HEK293T (cell line): ENCODE data around the gene PLA1A.
"Not testable (repeated sequence)": the region's sequence is repeated elsewhere in the genome, so short reads cannot be mapped to it uniquely, and the experiment has no call there.

Experiments used
- CTCF ChIA-PET: fragments of 350-600 bp; formaldehyde crosslinking; extraction: SDS; loops from one replicate; lab custom pipeline; 2021; ENCODE audit warnings: antibody characterized with exemption, inconsistent platforms; lab: Yijun Ruan, JAX
- POLR2A ChIA-PET: fragments of 350-600 bp; formaldehyde crosslinking; extraction: SDS; loops from one replicate; lab custom pipeline; 2020; ENCODE audit warnings: antibody characterized with exemption, inconsistent platforms; lab: Yijun Ruan, JAX
- DNase-seq: peaks from one replicate; pipeline ENCODE4 v3.0.0; 2012; ENCODE audit warnings: mixed read lengths; ENCODE audit errors: extremely low spot score
- ARNT ChIP-seq: fragments of 450-650 bp; IDR thresholded peaks from 2 replicates; pipeline ENCODE4 v1.6.1; 2017; ENCODE audit warnings: mild to moderate bottlenecking
- BHLHE40 ChIP-seq: fragments of 450-650 bp; IDR thresholded peaks from 2 replicates; pipeline ENCODE4 v1.6.1; 2016; ENCODE audit warnings: mild to moderate bottlenecking, moderate library complexity, borderline replicate concordance
- CTBP1 ChIP-seq: fragments of 450-650 bp; IDR thresholded peaks from 2 replicates; pipeline ENCODE4 v1.6.1; 2016; ENCODE audit warnings: borderline replicate concordance
- ELF4 ChIP-seq: fragments of 450-650 bp; IDR thresholded peaks from 2 replicates; pipeline ENCODE4 v1.6.1; 2017; ENCODE audit warnings: antibody characterized with exemption
- FOXA1 ChIP-seq: fragments of 450-650 bp; IDR thresholded peaks from 2 replicates; pipeline ENCODE4 v1.6.1; 2016; ENCODE audit warnings: mild to moderate bottlenecking
- FOXK2 ChIP-seq: fragments of 450-650 bp; IDR thresholded peaks from 2 replicates; pipeline ENCODE4 v1.6.1; 2016; ENCODE audit warnings: mild to moderate bottlenecking
- FOXM1 ChIP-seq: fragments of 450-650 bp; IDR thresholded peaks from 2 replicates; pipeline ENCODE4 v1.6.1; 2017; ENCODE audit warnings: mild to moderate bottlenecking, borderline replicate concordance
- HDGF ChIP-seq: fragments of 450-650 bp; IDR thresholded peaks from 2 replicates; pipeline ENCODE4 v1.6.1; 2017; ENCODE audit warnings: antibody characterized with exemption, borderline replicate concordance
- L3MBTL2 ChIP-seq: fragments of 450-650 bp; conservative IDR thresholded peaks from 2 replicates; pipeline ENCODE4 v1.6.1; 2016; ENCODE audit warnings: mild to moderate bottlenecking
- LEF1 ChIP-seq: fragments of 450-650 bp; IDR thresholded peaks from 2 replicates; pipeline ENCODE4 v1.6.1; 2017; ENCODE audit warnings: mild to moderate bottlenecking, borderline replicate concordance
- NFRKB ChIP-seq: fragments of 450-650 bp; IDR thresholded peaks from 2 replicates; pipeline ENCODE4 v1.6.1; 2016; ENCODE audit warnings: mild to moderate bottlenecking, moderate library complexity
- SP1 ChIP-seq: fragments of 450-650 bp; IDR thresholded peaks from 2 replicates; pipeline ENCODE4 v1.6.1; 2017
- SUZ12 ChIP-seq: fragments of 450-650 bp; IDR thresholded peaks from 2 replicates; pipeline ENCODE4 v1.6.1; 2016; ENCODE audit warnings: mild to moderate bottlenecking
- TARDBP ChIP-seq: fragments of 450-650 bp; IDR thresholded peaks from 2 replicates; pipeline ENCODE4 v1.6.1; 2016
- ZNF384 ChIP-seq: fragments of 450-650 bp; IDR thresholded peaks from 2 replicates; pipeline ENCODE4 v1.6.1; 2016
- TF ChIP-seq, protein P1 (sequence below): fragments of 450-650 bp; IDR thresholded peaks from 2 replicates; pipeline ENCODE4 v1.6.1; 2016

Gene PLA1A, protein sequence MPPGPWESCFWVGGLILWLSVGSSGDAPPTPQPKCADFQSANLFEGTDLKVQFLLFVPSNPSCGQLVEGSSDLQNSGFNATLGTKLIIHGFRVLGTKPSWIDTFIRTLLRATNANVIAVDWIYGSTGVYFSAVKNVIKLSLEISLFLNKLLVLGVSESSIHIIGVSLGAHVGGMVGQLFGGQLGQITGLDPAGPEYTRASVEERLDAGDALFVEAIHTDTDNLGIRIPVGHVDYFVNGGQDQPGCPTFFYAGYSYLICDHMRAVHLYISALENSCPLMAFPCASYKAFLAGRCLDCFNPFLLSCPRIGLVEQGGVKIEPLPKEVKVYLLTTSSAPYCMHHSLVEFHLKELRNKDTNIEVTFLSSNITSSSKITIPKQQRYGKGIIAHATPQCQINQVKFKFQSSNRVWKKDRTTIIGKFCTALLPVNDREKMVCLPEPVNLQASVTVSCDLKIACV

DNA sequence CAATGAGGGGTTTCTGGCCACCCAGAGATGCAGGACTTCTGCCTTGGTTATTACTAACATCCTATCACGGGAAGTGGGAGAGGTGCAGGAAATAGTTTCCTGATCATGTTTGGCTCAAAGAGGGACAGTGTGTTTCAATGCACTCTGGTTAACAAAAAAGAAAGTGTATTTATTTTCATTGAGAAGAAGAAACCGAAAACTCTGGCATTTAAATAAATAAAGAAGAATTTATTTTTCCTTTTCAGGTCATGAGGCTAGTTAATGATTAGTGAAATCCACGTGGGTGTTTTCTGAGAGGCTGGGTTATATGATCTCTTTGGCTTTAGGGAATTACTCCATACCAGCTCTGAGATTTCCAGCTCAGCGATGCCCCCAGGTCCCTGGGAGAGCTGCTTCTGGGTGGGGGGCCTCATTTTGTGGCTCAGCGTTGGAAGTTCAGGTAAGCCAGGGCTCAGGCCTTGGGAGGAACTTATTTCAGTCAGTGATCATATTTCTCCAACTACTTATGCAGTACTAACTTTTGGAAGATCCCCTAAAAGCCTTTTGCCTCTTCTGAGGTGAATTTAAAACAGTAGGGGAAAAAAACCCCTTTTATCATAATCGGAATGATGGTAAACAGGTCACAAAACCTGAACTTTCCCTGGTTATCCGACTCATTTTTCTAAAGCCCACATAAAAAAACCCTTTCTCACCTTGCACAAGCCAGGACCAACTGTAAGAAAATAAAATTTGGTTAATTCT lies at the start of gene PLA1A:
Gene PLA1A (plus strand): TSS at position 338 of the 741 bp plus-strand sequence. CDS start 29 bp downstream, at position 367.
- CTCF ChIA-PET = no interaction called here
- POLR2A ChIA-PET = no interaction called here
- TF ChIP-seq HDGF = no peak
- no peak for TF ChIP-seq ZNF384
- TF ChIP-seq, protein P1, sequence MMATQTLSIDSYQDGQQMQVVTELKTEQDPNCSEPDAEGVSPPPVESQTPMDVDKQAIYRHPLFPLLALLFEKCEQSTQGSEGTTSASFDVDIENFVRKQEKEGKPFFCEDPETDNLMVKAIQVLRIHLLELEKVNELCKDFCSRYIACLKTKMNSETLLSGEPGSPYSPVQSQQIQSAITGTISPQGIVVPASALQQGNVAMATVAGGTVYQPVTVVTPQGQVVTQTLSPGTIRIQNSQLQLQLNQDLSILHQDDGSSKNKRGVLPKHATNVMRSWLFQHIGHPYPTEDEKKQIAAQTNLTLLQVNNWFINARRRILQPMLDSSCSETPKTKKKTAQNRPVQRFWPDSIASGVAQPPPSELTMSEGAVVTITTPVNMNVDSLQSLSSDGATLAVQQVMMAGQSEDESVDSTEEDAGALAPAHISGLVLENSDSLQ = no peak
- TF ChIP-seq BHLHE40 = no peak
- no peak for TF ChIP-seq SP1
- TF ChIP-seq L3MBTL2 = no peak
- TF ChIP-seq CTBP1 = no peak
- no peak for TF ChIP-seq FOXK2
- no peak for TF ChIP-seq FOXM1
- TF ChIP-seq FOXA1 = no peak
- no peak for TF ChIP-seq SUZ12
- no peak for TF ChIP-seq LEF1
- no peak for TF ChIP-seq NFRKB
- TF ChIP-seq ELF4 = no peak
- TF ChIP-seq ARNT = no peak
- TF ChIP-seq TARDBP = no peak
- DNase-seq = no peak

DNA sequence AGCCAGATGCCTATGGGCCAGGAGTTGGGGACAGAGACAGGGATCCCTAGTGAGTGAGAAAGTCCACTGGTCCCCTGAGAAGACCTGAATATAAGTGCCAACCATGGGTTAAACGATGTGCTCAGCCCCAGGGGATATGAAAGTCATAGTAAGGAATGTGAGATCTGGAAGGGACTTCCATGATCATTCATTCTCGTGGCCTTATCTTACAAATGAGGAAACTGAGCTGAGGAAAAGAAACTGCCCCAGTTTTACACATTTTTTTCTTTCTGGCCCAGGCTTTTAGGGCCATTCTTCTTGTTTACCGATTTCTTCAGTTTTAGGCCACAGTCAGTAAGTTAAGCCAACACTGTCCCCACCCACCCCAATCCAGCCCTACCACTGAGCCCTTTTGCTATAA lies 49.3 kb upstream of the PLA1A start:
- CTCF ChIA-PET = no interaction called here
- TF ChIP-seq ARNT (no peak), FOXA1 (no peak), ELF4 (no peak), CTBP1 (no peak), ZNF384 (no peak), FOXK2 (no peak), LEF1 (no peak), FOXM1 (no peak), BHLHE40 (no peak), SUZ12 (no peak), HDGF (no peak), TARDBP (no peak), NFRKB (no peak), L3MBTL2 (no peak)
- TF ChIP-seq, protein P1 = no peak
- DNase-seq = no peak
- POLR2A ChIA-PET = no interaction called here

DNA sequence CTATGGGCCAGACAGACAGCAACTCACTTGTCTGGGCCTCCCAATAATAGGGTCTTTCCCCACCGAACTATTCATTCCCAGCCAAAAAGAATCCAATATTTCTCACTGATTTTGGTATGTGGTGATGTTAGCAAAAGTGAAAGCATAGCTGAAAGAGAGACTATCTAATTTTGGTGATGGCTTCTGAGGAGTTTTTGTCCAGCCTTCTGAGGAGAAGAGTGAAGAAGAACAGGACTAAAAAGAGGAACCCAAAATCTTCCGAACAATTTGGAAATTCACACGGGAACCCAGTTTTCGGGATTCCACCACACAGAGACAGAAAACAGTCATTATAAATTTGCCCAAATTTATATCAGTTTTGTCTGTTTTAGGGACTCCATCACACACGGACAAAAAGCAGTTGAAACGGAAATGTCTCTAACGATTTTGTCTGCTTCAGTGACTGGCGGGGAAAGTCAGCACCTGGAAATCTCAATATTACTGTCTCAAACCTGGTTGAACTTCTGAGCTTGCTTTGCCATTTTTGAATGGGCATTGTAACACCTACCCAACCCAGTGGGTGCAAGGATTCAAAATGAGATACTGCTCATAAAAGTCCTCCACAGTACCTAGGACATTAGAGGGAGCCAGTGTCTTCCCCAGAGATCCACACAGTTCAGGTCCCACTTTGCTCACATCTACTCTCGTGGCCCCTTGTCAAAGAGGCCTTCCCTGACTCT lies 47.3 kb upstream of the PLA1A start:
- CTCF ChIA-PET = no interaction called here
- no peak for DNase-seq
- no peak for TF ChIP-seq LEF1
- no peak for TF ChIP-seq ARNT
- no peak for TF ChIP-seq BHLHE40
- TF ChIP-seq FOXA1 = no peak
- TF ChIP-seq TARDBP = no peak
- TF ChIP-seq HDGF = no peak
- no peak for TF ChIP-seq SUZ12
- TF ChIP-seq L3MBTL2 = no peak
- TF ChIP-seq SP1 = no peak
- TF ChIP-seq FOXM1 = no peak
- TF ChIP-seq ELF4 = no peak
- TF ChIP-seq, protein P1 = no peak
- TF ChIP-seq FOXK2 = no peak
- no peak for TF ChIP-seq ZNF384
- TF ChIP-seq NFRKB = no peak
- no peak for TF ChIP-seq CTBP1
- POLR2A ChIA-PET = no interaction called here

DNA sequence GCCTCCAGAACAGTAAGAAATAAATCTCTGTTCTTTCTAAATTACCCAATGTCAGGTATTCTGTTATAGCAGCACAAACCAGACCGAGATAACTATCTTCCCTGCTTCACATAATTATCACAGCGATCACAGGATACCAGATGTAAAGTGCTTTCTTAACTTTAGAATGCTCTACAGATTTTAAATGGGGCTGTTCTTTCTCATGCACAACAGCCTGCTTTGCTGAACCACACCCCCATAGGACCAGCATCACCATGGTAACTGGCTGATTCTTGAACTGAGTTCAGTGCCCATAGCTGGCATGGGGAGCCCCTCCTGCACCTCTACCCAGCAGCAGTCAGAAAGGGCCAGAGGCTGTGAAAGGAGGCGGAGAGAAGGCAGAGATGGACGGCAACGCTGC lies 46.1 kb upstream of the PLA1A start:
- no peak for DNase-seq
- POLR2A ChIA-PET = no interaction called here
- TF ChIP-seq LEF1 = no peak
- TF ChIP-seq, protein P1 = no peak
- CTCF ChIA-PET = no interaction called here

DNA sequence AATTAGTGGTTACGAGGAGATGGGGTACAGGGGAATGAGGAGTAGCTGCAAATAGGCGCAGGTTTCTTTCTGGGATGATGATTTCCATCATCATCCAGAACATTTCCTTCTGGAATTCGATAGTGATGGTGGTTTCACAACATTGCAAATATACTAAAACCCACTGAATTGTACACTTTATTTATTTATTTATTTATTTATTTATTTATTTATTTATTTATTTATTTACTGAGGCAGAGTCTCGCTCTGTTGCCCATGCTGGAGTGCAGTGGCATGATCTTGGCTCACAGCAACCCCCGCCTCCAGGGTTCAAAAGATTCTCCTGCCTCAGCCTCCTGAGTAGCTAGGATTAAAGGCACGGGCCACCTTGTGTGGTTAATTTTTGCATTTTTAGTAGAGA lies 44.8 kb upstream of the PLA1A start:
- POLR2A ChIA-PET, CTCF ChIA-PET, DNase-seq: not testable (repeated sequence)
